LHCN-M2 (cell line): Measurements from ENCODE around the gene XPNPEP3. TPM values are rescaled to one million over a fixed set of nuclear protein-coding genes. Genes with fewer than 3 reads are reported as not detected.

Source experiments
- DNase-seq: peaks from one replicate; pipeline ENCODE4 v3.0.0-alpha.2; 2012; ENCODE audit warnings: low read depth
- total RNA-seq: library from RNA; depleted of rRNA; stranded (reverse); fragments of >200 nt; gene quantifications from 2 replicates; pipeline ENCODE4 v1.2.3, GENCODE V29; 2014

The XPNPEP3 gene
- total RNA-seq, 1 experiment from 2014 or later: 10.7 TPM

- DNase-seq: no peak
Observed at GRCh38 chr22:40939202-40939601, 82.3 kb downstream of the XPNPEP3 start.

GRCh38 chr22:40950962-40951794, 94.2 kb downstream of the XPNPEP3 start, which contains the start of gene RBX1:
TSS of gene RBX1 (plus strand) at chr22:40951378. CDS start at chr22:40951399, 21 bp downstream.
- DNase-seq: peak; percentile 97

- peak; percentile 33 for DNase-seq
Observed at GRCh38 chr22:40951795-40952605, 95.1 kb downstream of the XPNPEP3 start.

- DNase-seq: peak; percentile 57
Observed at GRCh38 chr22:40953471-40953870, 96.5 kb downstream of the XPNPEP3 start.

- DNase-seq: no peak
Observed at GRCh38 chr22:40954113-40954512, 97.2 kb downstream of the XPNPEP3 start.

GRCh38 chr22:40955571-40955970, 98.6 kb downstream of the XPNPEP3 start:
- no peak for DNase-seq

GRCh38 chr22:40957601-40958000, 100.7 kb downstream of the XPNPEP3 start:
- DNase-seq: no peak

- no peak for DNase-seq
Observed at GRCh38 chr22:40958299-40958698, 101.4 kb downstream of the XPNPEP3 start.

GRCh38 chr22:40960145-40960544, 103.2 kb downstream of the XPNPEP3 start:
- no peak for DNase-seq

- no peak for DNase-seq
Observed at GRCh38 chr22:40965936-40966725, 109.2 kb downstream of the XPNPEP3 start.

GRCh38 chr22:40966726-40967085, 109.8 kb downstream of the XPNPEP3 start:
- no peak for DNase-seq

GRCh38 chr22:40967111-40967760, 110.3 kb downstream of the XPNPEP3 start:
- no peak for DNase-seq

GRCh38 chr22:40972587-40972986, 115.6 kb downstream of the XPNPEP3 start:
- no peak for DNase-seq

GRCh38 chr22:40973144-40973543, 116.2 kb downstream of the XPNPEP3 start:
- DNase-seq: no peak

- no peak for DNase-seq
Observed at GRCh38 chr22:40975366-40975765, 118.4 kb downstream of the XPNPEP3 start.

- DNase-seq: no peak
Observed at GRCh38 chr22:40976866-40977700, 120.1 kb downstream of the XPNPEP3 start.

GRCh38 chr22:40979198-40979597, 122.2 kb downstream of the XPNPEP3 start:
- no peak for DNase-seq

GRCh38 chr22:40979871-40980270, 122.9 kb downstream of the XPNPEP3 start:
- no peak for DNase-seq
